Measurements from ENCODE around the gene EYA3.

Gene EYA3

DNA sequence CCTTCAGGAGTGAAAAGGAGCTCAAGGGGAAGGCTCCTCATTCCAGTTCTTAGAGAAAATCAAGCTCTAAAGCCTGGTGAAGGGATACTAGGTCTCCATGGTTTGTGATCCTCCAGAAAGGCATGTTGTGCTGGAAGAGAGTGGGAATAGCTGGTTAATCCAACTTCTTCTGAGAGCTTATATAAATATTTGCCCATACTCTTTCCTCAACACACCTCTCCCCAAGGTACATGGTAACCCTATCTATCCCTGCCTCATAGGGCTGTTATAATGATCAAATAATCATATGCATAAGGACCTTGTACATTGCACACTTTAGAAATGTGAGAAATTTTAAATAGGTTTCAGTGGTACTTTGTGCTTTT lies 114.0 kb downstream of the EYA3 start:
- H3K9me3 ChIP-seq (ENCODE audit: control insufficient read depth, low read length) = no peaks in the 10 kb centered on the region
- no peak overlapping the region for H3K4me3 ChIP-seq (ENCODE audit: insufficient read depth, low read depth, low read length, poor library complexity, severe bottlenecking)
- H3K36me3 ChIP-seq (ENCODE audit: control insufficient read depth, insufficient read depth, low read length) = peaks cover 9% of the 10 kb centered on the region
- H3K4me1 ChIP-seq (ENCODE audit: control insufficient read depth, insufficient read depth, low read length, poor library complexity, severe bottlenecking) = no peaks in the 10 kb centered on the region
- DNase-seq = no peak
- no peak overlapping the region for H3K27ac ChIP-seq (ENCODE audit: insufficient read depth, low read length, poor library complexity, severe bottlenecking)
- no peaks in the 10 kb centered on the region for H3K27me3 ChIP-seq (replicated peaks; ENCODE audit: control insufficient read depth, insufficient read depth, low read length, poor library complexity, severe bottlenecking)

DNA sequence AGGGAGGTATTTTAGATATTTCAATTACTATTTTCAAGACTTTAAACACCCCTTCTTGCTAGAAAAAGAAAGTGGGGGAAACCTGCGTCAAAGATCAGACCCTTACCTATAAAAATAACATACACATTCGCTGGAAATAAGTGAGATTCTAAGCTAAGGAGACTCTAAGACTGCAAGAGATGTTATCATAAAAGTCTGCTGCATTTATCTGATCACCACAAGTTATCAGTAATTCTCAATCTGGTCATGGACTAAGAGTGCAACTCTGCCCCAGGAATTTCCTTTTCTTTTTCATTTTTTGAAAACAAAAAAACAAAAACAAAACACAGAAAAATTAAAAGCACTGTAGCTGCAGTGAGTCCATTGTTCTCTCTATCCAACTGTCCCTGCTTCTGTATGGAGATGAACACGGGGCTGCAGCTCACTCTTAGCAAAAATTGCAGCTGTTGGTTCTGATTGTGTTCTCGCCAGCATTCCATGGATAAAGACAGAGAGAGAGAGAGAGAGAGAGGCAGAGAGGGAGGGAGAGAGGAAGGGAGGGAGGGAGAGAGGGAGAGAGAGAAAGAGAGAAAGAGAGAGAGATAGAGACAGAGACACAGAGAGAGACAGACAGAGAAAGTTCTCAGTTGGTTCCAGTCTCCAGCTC lies 114.5 kb downstream of the EYA3 start:
- no peak for DNase-seq
- Histone ChIP-seq H3K36me3 (ENCODE audit: control insufficient read depth, insufficient read depth, low read length) (peaks cover 9% of the 10 kb centered on the region), H3K27ac (ENCODE audit: insufficient read depth, low read length, poor library complexity, severe bottlenecking) (no peak overlapping the region), H3K9me3 (ENCODE audit: control insufficient read depth, low read length) (no peaks in the 10 kb centered on the region), H3K4me3 (ENCODE audit: insufficient read depth, low read depth, low read length, poor library complexity, severe bottlenecking) (no peak overlapping the region), H3K4me1 (ENCODE audit: control insufficient read depth, insufficient read depth, low read length, poor library complexity, severe bottlenecking) (no peaks in the 10 kb centered on the region), H3K27me3 (replicated peaks; ENCODE audit: control insufficient read depth, insufficient read depth, low read length, poor library complexity, severe bottlenecking) (no peaks in the 10 kb centered on the region)

DNA sequence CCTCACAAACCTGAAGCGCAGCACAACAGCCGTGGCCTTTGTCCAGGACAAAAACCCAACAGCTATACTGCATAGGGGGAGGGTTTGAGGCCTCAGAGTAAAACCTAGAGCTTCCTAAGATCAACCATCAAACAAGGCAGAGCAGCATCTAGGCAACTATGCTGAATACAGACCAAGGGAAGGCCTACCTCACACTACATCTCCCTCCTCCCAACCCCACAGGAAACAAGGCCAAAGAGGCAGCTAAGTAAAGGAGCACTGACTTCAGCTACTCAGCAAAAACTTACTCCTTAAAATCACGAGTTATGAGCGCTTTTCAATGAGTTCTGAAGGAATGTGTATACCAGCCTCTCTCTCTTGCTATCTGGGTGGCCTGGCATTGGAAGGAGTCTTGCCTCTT lies 116.3 kb downstream of the EYA3 start:
- Histone ChIP-seq H3K9me3 (ENCODE audit: control insufficient read depth, low read length) (no peaks in the 10 kb centered on the region), H3K27ac (ENCODE audit: insufficient read depth, low read length, poor library complexity, severe bottlenecking) (no peak overlapping the region), H3K4me1 (ENCODE audit: control insufficient read depth, insufficient read depth, low read length, poor library complexity, severe bottlenecking) (no peaks in the 10 kb centered on the region), H3K27me3 (replicated peaks; ENCODE audit: control insufficient read depth, insufficient read depth, low read length, poor library complexity, severe bottlenecking) (no peaks in the 10 kb centered on the region), H3K4me3 (ENCODE audit: insufficient read depth, low read depth, low read length, poor library complexity, severe bottlenecking) (no peak overlapping the region), H3K36me3 (ENCODE audit: control insufficient read depth, insufficient read depth, low read length) (peaks cover 18% of the 10 kb centered on the region)
- DNase-seq = no peak

DNA sequence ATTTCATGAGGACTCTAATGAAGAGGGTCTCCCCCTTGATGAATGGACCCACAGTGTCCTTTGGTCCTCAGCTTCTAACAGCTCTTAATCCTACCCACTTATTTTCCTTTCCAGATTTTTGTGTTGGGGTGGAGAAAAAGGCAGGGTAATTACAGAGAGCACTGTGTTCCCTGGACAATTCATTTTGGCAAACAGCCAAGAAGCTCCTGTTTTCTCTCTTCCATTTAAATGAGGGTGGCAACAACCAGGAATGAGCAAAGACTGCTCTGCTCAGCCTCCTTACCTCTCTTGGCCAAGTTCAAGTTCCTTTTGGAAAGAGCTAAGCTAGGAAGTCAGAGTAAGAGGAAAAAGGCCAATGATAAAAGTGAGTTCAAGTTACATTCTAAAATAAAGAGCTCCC lies 116.7 kb downstream of the EYA3 start:
- Histone ChIP-seq H3K4me3 (ENCODE audit: insufficient read depth, low read depth, low read length, poor library complexity, severe bottlenecking) (no peak overlapping the region), H3K27me3 (replicated peaks; ENCODE audit: control insufficient read depth, insufficient read depth, low read length, poor library complexity, severe bottlenecking) (no peaks in the 10 kb centered on the region), H3K9me3 (ENCODE audit: control insufficient read depth, low read length) (no peaks in the 10 kb centered on the region), H3K36me3 (ENCODE audit: control insufficient read depth, insufficient read depth, low read length) (peaks cover 22% of the 10 kb centered on the region), H3K27ac (ENCODE audit: insufficient read depth, low read length, poor library complexity, severe bottlenecking) (no peak overlapping the region), H3K4me1 (ENCODE audit: control insufficient read depth, insufficient read depth, low read length, poor library complexity, severe bottlenecking) (no peaks in the 10 kb centered on the region)
- DNase-seq = no peak

DNA sequence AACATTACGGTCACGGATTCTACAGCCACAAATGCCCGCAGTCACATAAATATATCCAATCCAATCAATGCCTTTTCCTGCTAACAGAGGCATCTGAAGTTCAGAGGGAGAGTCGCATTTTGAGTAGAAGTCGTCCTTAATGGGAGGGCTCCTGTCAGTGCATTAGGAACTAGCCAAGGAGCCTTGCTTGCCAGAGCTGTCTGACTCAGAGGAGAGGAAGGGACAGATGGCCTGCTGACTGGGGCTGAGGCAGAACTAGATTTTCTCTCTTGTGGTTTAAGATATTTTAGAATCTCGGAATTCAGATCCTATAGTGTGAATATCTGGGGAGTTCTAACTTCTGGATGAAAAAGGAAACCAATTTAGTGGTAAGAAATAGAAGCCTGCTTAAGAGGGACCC lies 118.0 kb downstream of the EYA3 start:
- no peaks in the 10 kb centered on the region for H3K27me3 ChIP-seq (replicated peaks; ENCODE audit: control insufficient read depth, insufficient read depth, low read length, poor library complexity, severe bottlenecking)
- H3K4me3 ChIP-seq (ENCODE audit: insufficient read depth, low read depth, low read length, poor library complexity, severe bottlenecking) = no peak overlapping the region
- H3K27ac ChIP-seq (ENCODE audit: insufficient read depth, low read length, poor library complexity, severe bottlenecking) = no peak overlapping the region
- no peak for DNase-seq
- H3K9me3 ChIP-seq (ENCODE audit: control insufficient read depth, low read length) = no peaks in the 10 kb centered on the region
- peaks cover 35% of the 10 kb centered on the region for H3K36me3 ChIP-seq (ENCODE audit: control insufficient read depth, insufficient read depth, low read length)
- no peaks in the 10 kb centered on the region for H3K4me1 ChIP-seq (ENCODE audit: control insufficient read depth, insufficient read depth, low read length, poor library complexity, severe bottlenecking)

DNA sequence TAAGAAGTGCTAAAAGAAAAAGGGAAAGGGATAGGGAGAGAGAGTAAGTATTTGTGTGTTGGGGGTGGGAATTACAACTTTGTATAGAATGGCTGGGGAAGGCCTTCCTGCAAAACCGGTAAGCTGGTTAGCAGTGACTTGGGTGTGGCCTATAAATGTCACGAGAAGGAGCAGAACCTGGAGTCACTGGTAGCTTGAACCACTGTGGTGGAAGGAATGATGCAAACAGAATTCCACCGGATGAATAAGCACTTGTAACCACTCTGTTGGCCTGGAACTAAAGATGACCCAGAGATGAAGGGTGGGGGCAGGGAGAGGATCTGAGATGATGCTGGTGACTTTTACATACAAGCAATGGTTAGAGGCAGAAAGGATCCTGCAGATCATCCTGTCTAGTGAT lies 119.7 kb downstream of the EYA3 start:
- Histone ChIP-seq H3K4me1 (ENCODE audit: control insufficient read depth, insufficient read depth, low read length, poor library complexity, severe bottlenecking) (no peaks in the 10 kb centered on the region), H3K27ac (ENCODE audit: insufficient read depth, low read length, poor library complexity, severe bottlenecking) (no peak overlapping the region), H3K36me3 (ENCODE audit: control insufficient read depth, insufficient read depth, low read length) (peaks cover 43% of the 10 kb centered on the region), H3K4me3 (ENCODE audit: insufficient read depth, low read depth, low read length, poor library complexity, severe bottlenecking) (no peak overlapping the region), H3K27me3 (replicated peaks; ENCODE audit: control insufficient read depth, insufficient read depth, low read length, poor library complexity, severe bottlenecking) (no peaks in the 10 kb centered on the region), H3K9me3 (ENCODE audit: control insufficient read depth, low read length) (no peaks in the 10 kb centered on the region)
- no peak for DNase-seq

DNA sequence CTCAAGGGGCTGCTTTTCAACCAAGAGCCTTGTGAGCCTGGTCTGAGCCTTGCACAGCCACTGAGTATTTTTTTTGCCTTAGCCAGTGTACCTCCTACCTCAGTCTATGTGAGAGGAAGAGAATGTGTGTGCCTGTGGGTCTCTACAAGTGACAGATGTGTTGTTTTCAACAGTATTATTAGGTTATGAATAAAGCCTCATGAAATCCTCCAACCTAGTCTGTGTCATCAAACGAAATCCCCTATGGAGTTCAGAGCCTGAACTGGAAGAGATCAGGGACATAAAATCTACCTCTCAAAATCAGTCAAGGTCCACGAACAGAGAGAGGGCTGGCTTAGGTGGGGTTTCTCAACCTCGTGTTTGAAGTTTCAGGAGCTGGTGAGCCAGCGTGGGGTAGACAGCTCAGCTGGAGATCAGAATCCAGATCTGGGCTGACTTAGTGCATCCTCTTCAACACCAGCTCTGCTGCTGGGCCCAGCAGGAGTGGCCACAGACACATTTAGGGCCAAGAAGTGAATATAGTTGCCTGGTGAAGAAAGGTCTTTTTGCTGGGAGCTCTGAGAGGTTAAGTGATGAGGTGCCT lies 120.4 kb downstream of the EYA3 start:
- Histone ChIP-seq H3K27me3 (replicated peaks; ENCODE audit: control insufficient read depth, insufficient read depth, low read length, poor library complexity, severe bottlenecking) (no peaks in the 10 kb centered on the region), H3K9me3 (ENCODE audit: control insufficient read depth, low read length) (no peaks in the 10 kb centered on the region), H3K4me3 (ENCODE audit: insufficient read depth, low read depth, low read length, poor library complexity, severe bottlenecking) (no peak overlapping the region), H3K36me3 (ENCODE audit: control insufficient read depth, insufficient read depth, low read length) (peaks cover 43% of the 10 kb centered on the region), H3K4me1 (ENCODE audit: control insufficient read depth, insufficient read depth, low read length, poor library complexity, severe bottlenecking) (no peaks in the 10 kb centered on the region), H3K27ac (ENCODE audit: insufficient read depth, low read length, poor library complexity, severe bottlenecking) (no peak overlapping the region)
- DNase-seq = no peak

DNA sequence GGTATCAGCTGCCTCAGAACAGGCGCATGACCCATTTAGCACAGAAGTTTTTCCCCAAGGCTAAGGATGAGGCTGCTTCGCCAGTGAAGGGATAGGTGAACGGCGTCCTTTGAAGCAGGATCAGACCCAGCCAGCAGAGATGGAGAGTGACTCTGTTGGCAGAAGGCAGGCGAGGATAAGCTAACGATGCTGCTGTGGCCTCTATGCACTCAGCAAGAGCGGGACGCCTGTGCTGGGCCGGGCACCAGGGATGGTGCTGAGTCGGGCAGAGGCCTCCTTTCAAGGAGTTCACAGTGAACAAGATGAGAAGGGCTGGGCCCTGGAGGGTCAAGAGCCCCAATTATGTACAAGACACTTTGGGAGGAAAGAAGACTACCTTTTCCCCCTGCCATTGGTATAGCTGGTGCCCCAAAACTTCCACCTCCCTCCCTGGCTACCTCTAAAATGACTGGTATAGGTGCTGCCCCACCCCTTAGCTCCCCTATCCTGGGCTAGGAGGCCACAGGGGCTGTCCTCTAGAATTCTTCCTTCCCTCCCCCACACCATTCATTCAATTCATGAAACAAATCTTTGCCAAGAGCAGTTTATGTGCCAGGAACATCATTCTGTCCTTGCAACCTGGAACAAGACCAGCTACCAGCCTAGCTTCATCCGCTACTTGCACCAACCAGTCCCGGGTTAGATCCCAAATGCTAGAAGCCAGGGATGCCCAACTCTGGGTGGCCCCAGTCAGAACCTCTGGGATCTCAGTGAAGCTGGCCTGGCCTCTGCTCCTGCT lies 121.1 kb downstream of the EYA3 start:
- peaks cover 43% of the 10 kb centered on the region for H3K36me3 ChIP-seq (ENCODE audit: control insufficient read depth, insufficient read depth, low read length)
- H3K27ac ChIP-seq (ENCODE audit: insufficient read depth, low read length, poor library complexity, severe bottlenecking) = no peak overlapping the region
- no peaks in the 10 kb centered on the region for H3K9me3 ChIP-seq (ENCODE audit: control insufficient read depth, low read length)
- DNase-seq = no peak
- no peak overlapping the region for H3K4me3 ChIP-seq (ENCODE audit: insufficient read depth, low read depth, low read length, poor library complexity, severe bottlenecking)
- H3K27me3 ChIP-seq (replicated peaks; ENCODE audit: control insufficient read depth, insufficient read depth, low read length, poor library complexity, severe bottlenecking) = no peaks in the 10 kb centered on the region
- H3K4me1 ChIP-seq (ENCODE audit: control insufficient read depth, insufficient read depth, low read length, poor library complexity, severe bottlenecking) = no peaks in the 10 kb centered on the region

DNA sequence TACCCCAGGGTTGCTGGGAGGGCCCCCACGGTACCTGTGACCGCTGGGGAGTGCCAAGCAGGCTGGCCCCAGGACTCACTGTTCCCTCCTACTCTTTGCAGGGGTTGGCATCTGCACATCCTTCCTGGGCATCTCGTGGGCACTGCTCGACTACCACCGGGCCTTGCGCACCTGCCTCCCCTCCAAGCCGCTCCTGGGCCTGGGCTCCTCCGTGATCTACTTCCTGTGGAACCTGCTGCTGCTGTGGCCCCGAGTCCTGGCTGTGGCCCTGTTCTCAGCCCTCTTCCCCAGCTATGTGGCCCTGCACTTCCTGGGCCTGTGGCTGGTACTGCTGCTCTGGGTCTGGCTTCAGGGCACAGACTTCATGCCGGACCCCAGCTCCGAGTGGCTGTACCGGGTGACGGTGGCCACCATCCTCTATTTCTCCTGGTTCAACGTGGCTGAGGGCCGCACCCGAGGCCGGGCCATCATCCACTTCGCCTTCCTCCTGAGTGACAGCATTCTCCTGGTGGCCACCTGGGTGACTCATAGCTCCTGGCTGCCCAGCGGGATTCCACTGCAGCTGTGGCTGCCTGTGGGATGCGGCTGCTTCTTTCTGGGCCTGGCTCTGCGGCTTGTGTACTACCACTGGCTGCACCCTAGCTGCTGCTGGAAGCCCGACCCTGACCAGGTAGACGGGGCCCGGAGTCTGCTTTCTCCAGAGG lies 121.9 kb downstream of the EYA3 start:
- no peaks in the 10 kb centered on the region for H3K9me3 ChIP-seq (ENCODE audit: control insufficient read depth, low read length)
- H3K36me3 ChIP-seq (ENCODE audit: control insufficient read depth, insufficient read depth, low read length) = peaks cover 43% of the 10 kb centered on the region
- H3K27me3 ChIP-seq (replicated peaks; ENCODE audit: control insufficient read depth, insufficient read depth, low read length, poor library complexity, severe bottlenecking) = no peaks in the 10 kb centered on the region
- H3K27ac ChIP-seq (ENCODE audit: insufficient read depth, low read length, poor library complexity, severe bottlenecking) = no peak overlapping the region
- H3K4me3 ChIP-seq (ENCODE audit: insufficient read depth, low read depth, low read length, poor library complexity, severe bottlenecking) = no peak overlapping the region
- no peak for DNase-seq
- H3K4me1 ChIP-seq (ENCODE audit: control insufficient read depth, insufficient read depth, low read length, poor library complexity, severe bottlenecking) = peaks cover under 1% of the 10 kb centered on the region

DNA sequence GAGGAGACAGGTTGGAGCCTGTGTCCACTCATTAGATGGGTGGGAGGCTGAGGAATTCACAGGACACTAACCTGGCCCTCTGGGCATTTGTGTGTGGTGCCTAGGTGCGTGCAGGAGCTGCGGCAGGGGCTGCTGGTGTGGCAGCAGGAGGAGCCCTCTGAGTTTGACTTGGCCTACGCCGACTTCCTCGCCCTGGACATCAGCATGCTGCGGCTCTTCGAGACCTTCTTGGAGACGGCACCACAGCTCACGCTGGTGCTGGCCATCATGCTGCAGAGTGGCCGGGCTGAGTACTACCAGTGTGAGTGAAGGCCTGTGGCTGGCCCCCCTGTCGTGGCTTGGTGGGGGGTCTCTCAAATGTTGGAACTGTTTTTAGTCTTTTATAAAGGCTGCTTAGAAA lies 125.0 kb downstream of the EYA3 start:
- Histone ChIP-seq H3K27ac (ENCODE audit: insufficient read depth, low read length, poor library complexity, severe bottlenecking) (no peak overlapping the region), H3K27me3 (replicated peaks; ENCODE audit: control insufficient read depth, insufficient read depth, low read length, poor library complexity, severe bottlenecking) (no peaks in the 10 kb centered on the region), H3K9me3 (ENCODE audit: control insufficient read depth, low read length) (no peaks in the 10 kb centered on the region), H3K4me3 (ENCODE audit: insufficient read depth, low read depth, low read length, poor library complexity, severe bottlenecking) (no peak overlapping the region), H3K36me3 (ENCODE audit: control insufficient read depth, insufficient read depth, low read length) (peaks cover 38% of the 10 kb centered on the region), H3K4me1 (ENCODE audit: control insufficient read depth, insufficient read depth, low read length, poor library complexity, severe bottlenecking) (peaks cover 15% of the 10 kb centered on the region)
- DNase-seq = no peak
